Body of pancreas (tissue), 4 donors: ENCODE measurements around the gene ACER3. TPM values are rescaled to one million over a fixed set of nuclear protein-coding genes. Genes with fewer than 3 reads are reported as not detected.

Experiments
- ATAC-seq: fragments of 150-250 bp; one replicate; pipeline ENCODE4 v1.9.1; 2016
- DNase-seq, 4 donors: peaks; one replicate each; pipeline ENCODE4 v3.0.0-alpha.2; 2019
- H3K27ac ChIP-seq, 4 donors: fragments of 200-600 bp; sonication (generic); 1 replicate in 3 of 4; 2 replicates in 1 of 4; pipeline versions ENCODE4 v1.5.1 to v1.6.1; 2016 to 2019; ENCODE audit warnings: mild to moderate bottlenecking in 1 of 4, mixed read lengths in 1 of 4, moderate library complexity in 1 of 4
- H3K27me3 ChIP-seq, 2 donors: fragments of 200-600 bp; sonication (generic); one replicate each; pipeline ENCODE4 v1.6.0; 2016; ENCODE audit warnings: mild to moderate bottlenecking in 1 of 2
- H3K36me3 ChIP-seq, 2 donors: fragments of 200-600 bp; sonication (generic); replicated peaks in 1 of 2; 2 replicates each; pipeline ENCODE4 v1.5.1; 2016; ENCODE audit warnings: low read depth in 2 of 2; ENCODE audit not compliant: insufficient read depth in 1 of 2
- H3K4me1 ChIP-seq: fragments of 200-600 bp; sonication (generic); one replicate; pipeline ENCODE4 v1.6.0; 2016
- H3K4me3 ChIP-seq, 2 donors: fragments of 200-600 bp; sonication (generic); 1 replicate in 1 of 2; 2 replicates in 1 of 2; pipeline ENCODE4 v1.5.1; 2016 to 2019
- H3K9me3 ChIP-seq, 3 donors: fragments of 200-600 bp; sonication (generic); 1 replicate in 2 of 3; 2 replicates in 1 of 3; pipeline ENCODE4 v1.5.1; 2016
- POLR2A ChIP-seq, 3 donors: fragments of 450-650 bp; IDR thresholded peaks; one replicate each; pipeline ENCODE4 v1.6.1; 2016; ENCODE audit warnings: antibody characterized with exemption in 3 of 3, mild to moderate bottlenecking in 2 of 3
- WGBS, 2 donors: methylation state at CpG; one replicate each; pipeline ENCODE4 v1.1.5; 2017; 5-methylcytosine and 5-hydroxymethylcytosine counted together
- intact Hi-C: fragments of 100-400 bp; cut with DNase I; formaldehyde crosslinking; loops from one replicate; pipeline ENCODE4 v1.15.1; 2023
- total RNA-seq, 2 donors: library from RNA; depleted of rRNA; stranded (reverse); fragments of >200 nt; gene quantifications; one replicate each; pipeline ENCODE4 v1.1.0, GENCODE V29; 2016
- TF ChIP-seq, protein P1 (sequence below), 7 experiments: fragments of 450-650 bp in 4 of 7; fragments of 200-600 bp in 3 of 7; sonication (generic) in 3 of 7; IDR thresholded peaks; one replicate each; pipeline ENCODE4 v1.5.1; 2016 to 2019; ENCODE audit warnings: antibody characterized with exemption in 7 of 7

Gene ACER3
- total RNA-seq, 2 donors from 2014 or later: 4.6 to 5.2 TPM

DNA sequence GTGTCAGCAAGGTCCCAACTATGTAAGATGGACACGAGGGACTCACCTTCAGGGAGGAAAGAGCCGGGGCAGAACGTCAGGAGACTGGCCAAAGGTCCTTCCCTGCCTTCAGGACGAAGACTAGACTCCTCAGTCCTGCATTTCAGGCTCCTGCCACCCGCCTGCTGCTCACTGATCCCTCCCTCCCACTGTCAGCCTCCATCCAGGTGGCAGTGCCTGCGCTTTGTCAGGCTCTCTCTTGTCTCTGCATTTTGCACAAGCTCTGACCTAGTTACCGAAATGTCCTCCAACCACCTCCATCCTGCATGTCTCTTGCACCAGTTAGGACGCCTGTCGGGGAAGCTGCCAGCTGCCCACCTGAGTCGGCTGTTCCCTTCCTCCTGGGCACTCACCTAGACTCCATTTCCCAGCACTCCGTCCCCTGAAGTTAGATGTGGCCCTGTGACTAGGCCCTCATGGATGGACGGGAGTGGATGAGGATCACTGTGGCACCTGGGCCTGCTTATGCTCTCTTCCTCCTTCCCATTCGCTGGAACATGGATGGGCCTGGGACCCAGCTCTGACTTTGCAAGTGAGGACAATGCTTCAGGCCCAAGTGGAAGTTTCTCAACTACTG is 181.5 kb downstream of the ACER3 start:
- Histone ChIP-seq H3K4me1 (peaks cover 13% of the 10 kb centered on the region), H3K27me3 (peaks cover 0 to 5% of the 10 kb centered on the region in 2 donors), H3K9me3 (no peaks in the 10 kb centered on the region), H3K36me3 (no peaks in the 10 kb centered on the region), H3K27ac (no peak overlapping the region), H3K4me3 (no peak overlapping the region)
- no peak for ATAC-seq
- TF ChIP-seq, protein P1, sequence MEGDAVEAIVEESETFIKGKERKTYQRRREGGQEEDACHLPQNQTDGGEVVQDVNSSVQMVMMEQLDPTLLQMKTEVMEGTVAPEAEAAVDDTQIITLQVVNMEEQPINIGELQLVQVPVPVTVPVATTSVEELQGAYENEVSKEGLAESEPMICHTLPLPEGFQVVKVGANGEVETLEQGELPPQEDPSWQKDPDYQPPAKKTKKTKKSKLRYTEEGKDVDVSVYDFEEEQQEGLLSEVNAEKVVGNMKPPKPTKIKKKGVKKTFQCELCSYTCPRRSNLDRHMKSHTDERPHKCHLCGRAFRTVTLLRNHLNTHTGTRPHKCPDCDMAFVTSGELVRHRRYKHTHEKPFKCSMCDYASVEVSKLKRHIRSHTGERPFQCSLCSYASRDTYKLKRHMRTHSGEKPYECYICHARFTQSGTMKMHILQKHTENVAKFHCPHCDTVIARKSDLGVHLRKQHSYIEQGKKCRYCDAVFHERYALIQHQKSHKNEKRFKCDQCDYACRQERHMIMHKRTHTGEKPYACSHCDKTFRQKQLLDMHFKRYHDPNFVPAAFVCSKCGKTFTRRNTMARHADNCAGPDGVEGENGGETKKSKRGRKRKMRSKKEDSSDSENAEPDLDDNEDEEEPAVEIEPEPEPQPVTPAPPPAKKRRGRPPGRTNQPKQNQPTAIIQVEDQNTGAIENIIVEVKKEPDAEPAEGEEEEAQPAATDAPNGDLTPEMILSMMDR (IDR thresholded peaks at IDR 0.05): no peak
- TF ChIP-seq POLR2A (IDR thresholded peaks at IDR 0.05): no peak
- WGBS, 2 donors: 89 to 91% methylated on average over 13 of the region's 13 CpGs
- intact Hi-C loops: loop anchor here (10.0 kb wide), 1 partner anchor 307 kb away; no protein-coding TSS in a partner anchor
- DNase-seq: no peak

DNA sequence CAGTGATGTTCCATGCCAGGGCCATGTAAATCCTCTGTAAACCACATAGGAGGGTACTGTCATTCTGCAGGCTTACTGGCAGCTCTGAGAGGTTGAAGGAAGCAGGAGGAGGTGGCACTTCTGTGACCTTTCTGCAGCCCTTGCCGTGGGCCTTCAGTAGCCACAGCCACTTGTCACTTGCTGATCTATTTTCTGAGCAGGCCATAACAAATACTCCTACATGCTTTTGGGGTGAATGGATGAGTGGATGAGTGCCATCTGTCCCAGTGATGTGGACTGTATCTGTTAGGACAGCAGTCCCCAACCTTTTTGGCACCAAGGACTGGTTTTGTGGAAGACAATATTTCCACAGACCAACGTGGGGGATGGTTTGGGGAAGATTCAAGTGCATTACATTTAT is 183.6 kb downstream of the ACER3 start:
- no peaks in the 10 kb centered on the region for H3K9me3 ChIP-seq
- intact Hi-C loops: loop anchor here (10.0 kb wide), 1 partner anchor 310 kb away; no protein-coding TSS in a partner anchor
- H3K4me1 ChIP-seq: peaks cover 12% of the 10 kb centered on the region
- no peaks in the 10 kb centered on the region for H3K36me3 ChIP-seq
- H3K27me3 ChIP-seq: peaks cover 0 to 5% of the 10 kb centered on the region in 2 donors
- no peak for DNase-seq
- ATAC-seq: no peak
- TF ChIP-seq POLR2A (IDR thresholded peaks at IDR 0.05): no peak
- TF ChIP-seq, protein P1 (IDR thresholded peaks at IDR 0.05): no peak
- H3K4me3 ChIP-seq: no peak overlapping the region
- H3K27ac ChIP-seq: no peak overlapping the region
- WGBS, 2 donors: 67 to 74% methylated on average over 2 of the region's 2 CpGs

DNA sequence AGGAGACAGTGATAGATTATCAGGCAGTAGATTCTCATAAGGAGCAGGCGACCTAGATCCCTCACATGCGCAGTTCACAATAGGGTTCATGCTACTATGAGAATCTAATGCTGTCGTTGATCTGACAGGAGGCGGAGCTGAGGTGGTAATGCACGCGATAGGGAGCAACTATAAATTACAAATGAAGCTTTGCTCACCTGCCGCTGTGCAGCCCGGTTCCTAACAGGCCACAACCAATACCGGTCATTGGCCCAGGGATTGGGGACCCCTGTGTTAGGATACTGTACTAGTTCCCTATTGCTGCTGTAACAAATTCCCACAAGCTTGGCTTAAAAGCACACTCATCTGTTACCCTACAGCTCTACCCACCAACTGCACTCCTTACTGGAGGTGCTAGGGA is 184.2 kb downstream of the ACER3 start:
- intact Hi-C loops: loop anchor here (10.0 kb wide), 1 partner anchor 310 kb away; no protein-coding TSS in a partner anchor
- Histone ChIP-seq H3K4me1 (peaks cover 6% of the 10 kb centered on the region), H3K27me3 (peaks cover 0 to 3% of the 10 kb centered on the region in 2 donors), H3K27ac (no peak overlapping the region), H3K36me3 (no peaks in the 10 kb centered on the region), H3K4me3 (no peak overlapping the region), H3K9me3 (no peaks in the 10 kb centered on the region)
- WGBS, 2 donors: 90 to 93% methylated on average over 9 of the region's 9 CpGs
- ATAC-seq: no peak
- DNase-seq: no peak
- TF ChIP-seq, protein P1 (IDR thresholded peaks at IDR 0.05): no peak
- no peak for TF ChIP-seq POLR2A (IDR thresholded peaks at IDR 0.05)

DNA sequence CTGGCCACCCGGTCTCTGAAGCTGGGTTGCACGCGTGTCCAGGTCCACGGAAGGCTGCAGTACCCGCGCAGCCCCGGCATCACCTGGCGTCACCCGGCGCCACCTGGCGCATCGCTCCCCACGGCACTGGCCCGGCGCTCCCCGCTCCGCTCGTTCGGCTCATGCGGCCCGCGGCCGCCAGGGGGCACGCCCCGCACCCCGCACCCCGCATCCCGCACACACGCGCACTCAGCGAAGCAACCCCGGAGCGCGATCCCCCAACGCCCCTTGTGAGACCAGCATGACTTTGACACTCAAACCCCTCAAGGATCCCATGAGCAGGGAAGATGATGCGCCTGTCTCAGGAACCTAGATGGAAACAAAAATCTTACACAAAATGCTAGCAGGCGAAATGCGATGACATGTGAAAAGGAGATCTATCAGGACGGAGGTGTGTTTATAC is 185.4 kb downstream of the ACER3 start:
- WGBS, 2 donors: 3 to 19% methylated on average over 9 to 38 of the region's 39 CpGs
- Histone ChIP-seq H3K36me3 (no peaks in the 10 kb centered on the region), H3K4me3 (no peak overlapping the region), H3K9me3 (no peaks in the 10 kb centered on the region), H3K27ac (no peak overlapping the region), H3K4me1 (peaks cover 4% of the 10 kb centered on the region), H3K27me3 (no peaks in the 10 kb centered on the region)
- ATAC-seq: peak; percentile 73
- intact Hi-C loops: loop anchor here (10.0 kb wide), 1 partner anchor 311 kb away; no protein-coding TSS in a partner anchor
- DNase-seq: peak; percentile 51 to 69 (median 60)
- TF ChIP-seq, protein P1 (IDR thresholded peaks at IDR 0.05): peak; percentile 66 to 89 (median 73)
- TF ChIP-seq POLR2A (IDR thresholded peaks at IDR 0.05): no peak
